HCT116 (cell line): Measurements from ENCODE around the gene SCYGR7. TPM values are rescaled to one million over a fixed set of nuclear protein-coding genes. Genes with fewer than 3 reads are reported as not detected.

Experiments used
- ATAC-seq: fragments of 200-7000 bp; cut with Tn5 transposase; 2 replicates; pipeline ENCODE4 v1.9.1; 2020; ENCODE audit warnings: mild to moderate bottlenecking, moderate library complexity
- BruUV-seq: library from RNA; stranded (reverse); fragments of 400-500 nt; replicated peaks from 2 replicates; lab custom pipeline; 2021; lab: Mats Ljungman, UMichigan
- CTCF ChIA-PET: fragments of 300-600 bp; sonication (Branson Sonifier 250); formaldehyde crosslinking; loops from one replicate; lab custom pipeline; 2021; ENCODE audit warnings: antibody characterized with exemption; lab: Charles Lee
- POLR2A ChIA-PET: fragments of 300-600, 350-600 bp; sonication (Branson Sonifier 250); formaldehyde crosslinking; loops from one replicate; lab custom pipeline; 2021; ENCODE audit warnings: antibody characterized with exemption; lab: Charles Lee
- RAD21 ChIA-PET, 2 experiments: fragments of 300-600 bp; sonication (Branson Sonifier 250); formaldehyde crosslinking; loops; one replicate each; lab custom pipeline; 2023; ENCODE audit warnings: low total read pairs in 2 of 2; ENCODE audit not compliant: uncharacterized antibody in 2 of 2, unreplicated experiment in 2 of 2, low non-redundant PET in 1 of 2; lab: Charles Lee
- DNase-seq: peaks from one replicate; pipeline ENCODE4 v3.0.0-alpha.2; 2010; ENCODE audit warnings: low read depth, low spot score
- H2AFZ ChIP-seq: fragments of 200-600 bp; shearing (Covaris generic), sonication (generic); 2 replicates; pipeline ENCODE4 v1.6.1; 2017; ENCODE audit warnings: low read depth, mixed run types, mixed read lengths, antibody characterized with exemption, low read length; ENCODE audit not compliant: poor library complexity, severe bottlenecking
- H3K27ac ChIP-seq: 2 replicates; pipeline ENCODE4 v1.5.1; 2012; ENCODE audit warnings: low read depth, low read length
- H3K27me3 ChIP-seq: fragments of 200-600 bp; sonication (generic); 2 replicates; pipeline ENCODE4 v1.6.1; 2016; ENCODE audit warnings: mixed run types, low read length, mixed read lengths; ENCODE audit not compliant: insufficient read depth
- H3K36me3 ChIP-seq, 2 experiments: fragments of 200-500 bp in 1 of 2; fragments of 200-600 bp in 1 of 2; sonication (Bioruptor generic) in 1 of 2; sonication (generic) in 1 of 2; 2 replicates each; pipeline versions ENCODE4 v1.5.1 to v1.6.1; 2014 to 2016; ENCODE audit warnings: low read length in 2 of 2, inconsistent platforms in 1 of 2, mixed read lengths in 1 of 2, mixed run types in 1 of 2; ENCODE audit not compliant: insufficient read depth in 2 of 2, control insufficient read depth in 1 of 2
- H3K4me1 ChIP-seq, 2 experiments: fragments of 200-600 bp in 1 of 2; sonication (generic) in 1 of 2; 2 replicates each; pipeline versions ENCODE4 v1.5.1 to v1.6.1; 2012 to 2017; ENCODE audit warnings: low read length in 2 of 2, inconsistent platforms in 1 of 2, mild to moderate bottlenecking in 1 of 2, mixed read lengths in 1 of 2, mixed run types in 1 of 2, moderate library complexity in 1 of 2; ENCODE audit not compliant: insufficient read depth in 2 of 2, control insufficient read depth in 1 of 2
- H3K4me2 ChIP-seq: fragments of 200-600 bp; sonication (generic); 2 replicates; pipeline ENCODE4 v1.6.1; 2017; ENCODE audit warnings: mixed run types, low read length, mixed read lengths
- H3K4me3 ChIP-seq, 2 experiments: fragments of 200-600 bp in 1 of 2; sonication (generic) in 1 of 2; replicated peaks in 1 of 2; 2 replicates each; pipeline ENCODE4 v1.5.1; 2011 to 2016; ENCODE audit warnings: low read length in 2 of 2, control low read depth in 1 of 2, low read depth in 1 of 2, mild to moderate bottlenecking in 1 of 2, mixed read lengths in 1 of 2, mixed run types in 1 of 2
- H3K79me2 ChIP-seq: fragments of 200-600 bp; sonication (generic); 2 replicates; pipeline ENCODE4 v1.6.1; 2017; ENCODE audit warnings: mild to moderate bottlenecking, mixed run types, low read length, moderate library complexity, mixed read lengths; ENCODE audit not compliant: insufficient read depth
- H3K9ac ChIP-seq: fragments of 200-600 bp; sonication (generic); 2 replicates; pipeline ENCODE4 v1.6.1; 2016; ENCODE audit warnings: low read length, mixed read lengths
- H3K9me2 ChIP-seq: fragments of 200-600 bp; sonication (generic), shearing (Covaris generic); 2 replicates; pipeline ENCODE4 v1.6.1; 2017; ENCODE audit warnings: mixed run types, mild to moderate bottlenecking, moderate library complexity; ENCODE audit not compliant: insufficient read depth
- H3K9me3 ChIP-seq, 2 experiments: fragments of 200-500 bp in 1 of 2; fragments of 200-600 bp in 1 of 2; sonication (Bioruptor generic) in 1 of 2; sonication (generic) in 1 of 2; 2 replicates each; pipeline ENCODE4 v1.6.1; 2014 to 2017; ENCODE audit warnings: low read length in 2 of 2, mixed read lengths in 2 of 2, inconsistent platforms in 1 of 2, low read depth in 1 of 2, mild to moderate bottlenecking in 1 of 2, mixed run types in 1 of 2, moderate library complexity in 1 of 2; ENCODE audit not compliant: control insufficient read depth in 1 of 2, insufficient read depth in 1 of 2
- H4K20me1 ChIP-seq: fragments of 200-600 bp; sonication (generic), shearing (Covaris generic); 2 replicates; pipeline ENCODE4 v1.6.1; 2017; ENCODE audit warnings: mixed run types, mild to moderate bottlenecking, moderate library complexity; ENCODE audit not compliant: insufficient read depth
- CBX3 ChIP-seq: IDR thresholded peaks from 2 replicates; pipeline ENCODE4 v1.6.1; 2012; ENCODE audit warnings: low read depth
- CTCF ChIP-seq, 3 experiments: fragments of 200-600 bp in 1 of 3; sonication (generic) in 1 of 3; IDR thresholded peaks in 2 of 3; conservative IDR thresholded peaks in 1 of 3; 2 replicates each; pipeline ENCODE4 v1.5.1; 2012 to 2017; ENCODE audit warnings: low read depth in 2 of 3, low read length in 2 of 3, antibody characterized with exemption in 1 of 3, borderline replicate concordance in 1 of 3, control low read depth in 1 of 3, mild to moderate bottlenecking in 1 of 3, mixed read lengths in 1 of 3, mixed run types in 1 of 3, moderate library complexity in 1 of 3; ENCODE audit not compliant: insufficient read depth in 1 of 3
- ELF1 ChIP-seq: IDR thresholded peaks from 2 replicates; pipeline ENCODE4 v1.6.1; 2012; ENCODE audit warnings: low read depth, borderline replicate concordance
- EZH2 ChIP-seq: fragments of 200-600 bp; sonication (generic); IDR thresholded peaks from 2 replicates; pipeline ENCODE4 v1.6.1; 2017; ENCODE audit warnings: antibody characterized with exemption, mixed run types
- EZH2phosphoT487 ChIP-seq: fragments of 200-600 bp; IDR thresholded peaks from 2 replicates; pipeline ENCODE4 v1.6.1; 2018; ENCODE audit warnings: antibody characterized with exemption, borderline replicate concordance
- FOSL1 ChIP-seq: IDR thresholded peaks from 2 replicates; pipeline ENCODE4 v1.6.1; 2012; ENCODE audit warnings: low read depth
- JUND ChIP-seq: IDR thresholded peaks from 2 replicates; pipeline ENCODE4 v1.6.1; 2012
- MAX ChIP-seq: IDR thresholded peaks from 2 replicates; pipeline ENCODE4 v1.6.1; 2012
- POLR2A ChIP-seq: IDR thresholded peaks from 2 replicates; pipeline ENCODE4 v1.7.0; 2011; ENCODE audit warnings: borderline replicate concordance; ENCODE audit not compliant: insufficient read depth, insufficient read length; ENCODE audit errors: extremely low read depth
- POLR2AphosphoS5 ChIP-seq: IDR thresholded peaks from 2 replicates; pipeline ENCODE4 v1.6.1; 2011; ENCODE audit warnings: mild to moderate bottlenecking, low read depth, low read length, moderate library complexity
- SRF ChIP-seq: IDR thresholded peaks from 2 replicates; pipeline ENCODE4 v1.6.1; 2012; ENCODE audit warnings: low read depth
- TCF7L2 ChIP-seq: IDR thresholded peaks from 2 replicates; pipeline ENCODE4 v1.7.0; 2011; ENCODE audit warnings: borderline replicate concordance, inconsistent platforms; ENCODE audit not compliant: insufficient read depth, insufficient read length; ENCODE audit errors: extremely low read depth
- ZFX ChIP-seq: fragments of 450-650 bp; IDR thresholded peaks from 2 replicates; pipeline ENCODE4 v1.6.1; 2017
- ZNF274 ChIP-seq: fragments of 200-500 bp; sonication (Bioruptor generic); IDR thresholded peaks from 2 replicates; pipeline ENCODE4 v1.6.1; 2014; ENCODE audit warnings: mild to moderate bottlenecking, low read depth, low read length, inconsistent platforms
- intact Hi-C: fragments of 100-400 bp; cut with micrococcal nuclease; formaldehyde crosslinking; loops from 2 replicates; pipeline ENCODE4 v1.10.0; 2022
- total RNA-seq: library from RNA; stranded (reverse); gene quantifications from one replicate; pipeline ENCODE4 v1.2.1, GENCODE V29; 2021; ENCODE audit not compliant: unreplicated experiment
- TF ChIP-seq, protein P1 (sequence below): IDR thresholded peaks from 2 replicates; pipeline ENCODE4 v1.6.1; 2012; ENCODE audit warnings: low read depth

SCYGR7 gene
- total RNA-seq, 1 experiment from 2014 or later, result not detected

DNA sequence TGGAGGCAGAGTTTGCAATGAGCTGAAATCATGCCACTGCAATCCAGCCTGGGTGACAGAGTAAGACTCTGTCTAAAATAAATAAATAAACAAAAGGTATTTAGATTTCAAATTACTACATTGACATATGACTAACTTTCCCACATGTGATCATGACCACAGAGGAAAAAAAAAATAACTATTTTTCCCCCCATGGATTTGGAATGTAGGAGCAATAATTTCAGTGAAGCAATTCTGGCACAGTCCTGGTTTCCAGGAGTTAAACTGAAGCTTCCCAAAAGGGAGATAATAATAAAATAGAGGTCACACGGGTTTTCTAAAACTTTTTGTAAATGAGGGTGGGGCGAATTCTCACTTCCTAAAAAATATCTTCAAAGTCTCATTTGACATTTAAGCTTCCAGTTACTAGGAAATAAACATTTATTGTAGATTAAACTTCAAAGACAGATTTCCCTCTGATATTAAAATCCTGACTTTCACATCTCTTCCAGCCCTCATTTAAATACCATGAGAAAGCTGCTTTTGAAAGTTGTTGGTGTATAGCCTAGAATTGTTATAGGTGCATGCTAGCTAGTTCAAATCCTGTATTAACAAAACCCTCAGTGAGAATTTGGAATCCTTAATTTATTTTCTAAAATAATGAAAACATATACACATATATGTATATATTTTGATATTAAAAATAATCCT, 31.0 kb upstream of the SCYGR7 start:
- Histone ChIP-seq H3K4me2 (no peak overlapping the region), H3K36me3 (no peaks in the 10 kb centered on the region), H3K4me3 (no peak overlapping the region), H3K27ac (no peak overlapping the region), H3K9me3 (no peaks in the 10 kb centered on the region), H3K9ac (no peak overlapping the region), H3K4me1 (no peaks in the 10 kb centered on the region), H4K20me1 (no peaks in the 10 kb centered on the region), H2AFZ (no peak overlapping the region), H3K9me2 (0 out of 2 replicates have a peak, but pooled peaks cover 2% of the 10 kb centered on the region), H3K79me2 (no peaks in the 10 kb centered on the region), H3K27me3 (0 out of 2 replicates have a peak, but pooled peaks cover 4% of the 10 kb centered on the region)
- no peak for DNase-seq
- intact Hi-C loops, result no loop called here
- no peak for ATAC-seq
- RAD21 ChIA-PET, result no interaction called here
- CTCF ChIA-PET, result no interaction called here
- POLR2A ChIA-PET, result no interaction called here
- no TSS peak for BruUV-seq
- TF ChIP-seq FOSL1 (no peak), CBX3 (no peak), SRF (no peak)

- ATAC-seq, result no peak
- TF ChIP-seq CTCF (IDR thresholded peaks at IDR 0.05 in 2 of 3, conservative IDR thresholded peaks at IDR 0.05 in 1 of 3; ENCODE audit: borderline replicate concordance in 1 of 3, insufficient read depth in 1 of 3, low read depth in 2 of 3, low read length in 2 of 3) (no peak), CBX3 (no peak), ELF1 (no peak), JUND (no peak), TCF7L2 (no peak), POLR2AphosphoS5 (no peak), ZFX (no peak), MAX (no peak), EZH2 (no peak), FOSL1 (no peak), POLR2A (no peak), ZNF274 (no peak), EZH2phosphoT487 (no peak)
- TF ChIP-seq, protein P1, sequence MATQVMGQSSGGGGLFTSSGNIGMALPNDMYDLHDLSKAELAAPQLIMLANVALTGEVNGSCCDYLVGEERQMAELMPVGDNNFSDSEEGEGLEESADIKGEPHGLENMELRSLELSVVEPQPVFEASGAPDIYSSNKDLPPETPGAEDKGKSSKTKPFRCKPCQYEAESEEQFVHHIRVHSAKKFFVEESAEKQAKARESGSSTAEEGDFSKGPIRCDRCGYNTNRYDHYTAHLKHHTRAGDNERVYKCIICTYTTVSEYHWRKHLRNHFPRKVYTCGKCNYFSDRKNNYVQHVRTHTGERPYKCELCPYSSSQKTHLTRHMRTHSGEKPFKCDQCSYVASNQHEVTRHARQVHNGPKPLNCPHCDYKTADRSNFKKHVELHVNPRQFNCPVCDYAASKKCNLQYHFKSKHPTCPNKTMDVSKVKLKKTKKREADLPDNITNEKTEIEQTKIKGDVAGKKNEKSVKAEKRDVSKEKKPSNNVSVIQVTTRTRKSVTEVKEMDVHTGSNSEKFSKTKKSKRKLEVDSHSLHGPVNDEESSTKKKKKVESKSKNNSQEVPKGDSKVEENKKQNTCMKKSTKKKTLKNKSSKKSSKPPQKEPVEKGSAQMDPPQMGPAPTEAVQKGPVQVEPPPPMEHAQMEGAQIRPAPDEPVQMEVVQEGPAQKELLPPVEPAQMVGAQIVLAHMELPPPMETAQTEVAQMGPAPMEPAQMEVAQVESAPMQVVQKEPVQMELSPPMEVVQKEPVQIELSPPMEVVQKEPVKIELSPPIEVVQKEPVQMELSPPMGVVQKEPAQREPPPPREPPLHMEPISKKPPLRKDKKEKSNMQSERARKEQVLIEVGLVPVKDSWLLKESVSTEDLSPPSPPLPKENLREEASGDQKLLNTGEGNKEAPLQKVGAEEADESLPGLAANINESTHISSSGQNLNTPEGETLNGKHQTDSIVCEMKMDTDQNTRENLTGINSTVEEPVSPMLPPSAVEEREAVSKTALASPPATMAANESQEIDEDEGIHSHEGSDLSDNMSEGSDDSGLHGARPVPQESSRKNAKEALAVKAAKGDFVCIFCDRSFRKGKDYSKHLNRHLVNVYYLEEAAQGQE, result no peak
These were observed 26.6 kb upstream of the SCYGR7 start for GRCh38 chr2:227701556-227701955.

More at GRCh38 chr2:227701556-227701955, 26.6 kb upstream of the SCYGR7 start:
- ChIA-PET POLR2A (no interaction called here), CTCF (no interaction called here), RAD21 (no interaction called here)
- no peaks in the 10 kb centered on the region for H3K9me2 ChIP-seq
- no peaks in the 10 kb centered on the region for H3K27me3 ChIP-seq
- H3K27ac ChIP-seq, result no peak overlapping the region
- BruUV-seq, result no TSS peak
- H2AFZ ChIP-seq, result no peak overlapping the region
- H3K4me3 ChIP-seq, result no peak overlapping the region
- H3K4me2 ChIP-seq, result no peak overlapping the region
- H3K4me1 ChIP-seq, result no peaks in the 10 kb centered on the region
- H3K9ac ChIP-seq, result no peak overlapping the region
- no peaks in the 10 kb centered on the region for H3K79me2 ChIP-seq
- H3K9me3 ChIP-seq, result no peaks in the 10 kb centered on the region
- H4K20me1 ChIP-seq, result no peaks in the 10 kb centered on the region
- intact Hi-C loops, result no loop called here
- DNase-seq, result no peak
- no peaks in the 10 kb centered on the region for H3K36me3 ChIP-seq
